ENCODE measurements around the gene TNXB.
A peak's percentile ranks its signal among the peaks of the same experiment; 100 is the strongest.
"Not testable (repeated sequence)": the region's sequence is repeated elsewhere in the genome, so short reads cannot be mapped to it uniquely, and the experiment has no call there.

Gene TNXB

DNA sequence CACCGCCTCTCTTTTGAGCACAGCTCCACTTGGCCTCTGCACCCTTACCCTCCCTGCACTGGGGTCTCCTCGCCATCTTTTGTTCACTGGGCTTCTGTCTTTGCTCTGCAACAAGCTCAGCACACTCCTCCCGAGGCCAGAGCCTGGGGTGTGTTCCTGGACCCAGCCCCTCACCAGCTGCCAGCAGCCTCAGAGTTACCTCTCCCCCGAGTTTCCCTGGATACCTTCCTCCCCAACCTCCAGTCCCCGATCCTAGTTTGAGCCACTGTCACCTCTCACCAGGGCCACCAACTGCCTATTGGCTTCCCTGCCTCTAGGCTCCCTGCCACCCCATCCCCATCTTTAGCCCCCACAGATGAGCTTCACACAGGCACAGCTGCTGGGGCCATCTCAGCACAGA is 58.6 kb downstream of the TNXB start:
- H3K36me3 ChIP-seq = peaks cover 0 to 32% (median 23%) of the 10 kb centered on the region in 3 donors
- no peaks in the 10 kb centered on the region for H3K27me3 ChIP-seq
- intact Hi-C loops (cut with DNase I; ENCODE audit: low total_unique reads) = no loop called here
- TF ChIP-seq, protein P1, sequence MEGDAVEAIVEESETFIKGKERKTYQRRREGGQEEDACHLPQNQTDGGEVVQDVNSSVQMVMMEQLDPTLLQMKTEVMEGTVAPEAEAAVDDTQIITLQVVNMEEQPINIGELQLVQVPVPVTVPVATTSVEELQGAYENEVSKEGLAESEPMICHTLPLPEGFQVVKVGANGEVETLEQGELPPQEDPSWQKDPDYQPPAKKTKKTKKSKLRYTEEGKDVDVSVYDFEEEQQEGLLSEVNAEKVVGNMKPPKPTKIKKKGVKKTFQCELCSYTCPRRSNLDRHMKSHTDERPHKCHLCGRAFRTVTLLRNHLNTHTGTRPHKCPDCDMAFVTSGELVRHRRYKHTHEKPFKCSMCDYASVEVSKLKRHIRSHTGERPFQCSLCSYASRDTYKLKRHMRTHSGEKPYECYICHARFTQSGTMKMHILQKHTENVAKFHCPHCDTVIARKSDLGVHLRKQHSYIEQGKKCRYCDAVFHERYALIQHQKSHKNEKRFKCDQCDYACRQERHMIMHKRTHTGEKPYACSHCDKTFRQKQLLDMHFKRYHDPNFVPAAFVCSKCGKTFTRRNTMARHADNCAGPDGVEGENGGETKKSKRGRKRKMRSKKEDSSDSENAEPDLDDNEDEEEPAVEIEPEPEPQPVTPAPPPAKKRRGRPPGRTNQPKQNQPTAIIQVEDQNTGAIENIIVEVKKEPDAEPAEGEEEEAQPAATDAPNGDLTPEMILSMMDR (IDR thresholded peaks at IDR 0.05) = no peak
- H3K27ac ChIP-seq = no peak overlapping the region
- H3K4me3 ChIP-seq = no peak overlapping the region
- peaks cover 0 to 27% (median 20%) of the 10 kb centered on the region in 4 donors for H3K4me1 ChIP-seq
- H3K9me3 ChIP-seq = no peaks in the 10 kb centered on the region
- DNase-seq = no peak

- peaks cover 0 to 27% (median 20%) of the 10 kb centered on the region in 4 donors for H3K4me1 ChIP-seq
- H3K4me3 ChIP-seq; H3K9me3 ChIP-seq; DNase-seq; intact Hi-C loops (cut with DNase I; ENCODE audit: low total_unique reads); H3K27ac ChIP-seq; H3K27me3 ChIP-seq: not testable (repeated sequence)
- peaks cover 0 to 25% (median 20%) of the 10 kb centered on the region in 3 donors for H3K36me3 ChIP-seq
These were observed 59.4 kb downstream of the TNXB start for GRCh38 chr6:32049736-32050135.

DNA sequence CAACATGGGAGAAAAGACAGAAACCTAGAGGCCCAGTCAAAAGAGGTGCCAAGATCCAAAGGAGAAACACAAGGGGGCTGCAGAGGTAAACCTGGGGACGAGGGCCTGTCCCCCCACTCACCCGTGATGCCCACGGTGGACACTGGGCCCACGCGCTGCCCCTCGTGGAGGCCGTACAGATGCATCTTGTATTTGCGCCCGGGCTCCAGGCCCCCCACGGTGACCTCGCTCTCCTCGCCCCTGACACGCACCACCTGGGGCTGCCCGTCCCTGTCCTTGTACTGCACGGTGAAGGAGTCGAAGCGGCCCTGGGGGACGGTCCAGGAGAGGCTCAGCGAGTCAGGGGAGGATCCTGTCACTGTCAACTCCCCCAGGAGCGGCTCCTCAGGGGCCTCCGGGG is 60.0 kb downstream of the TNXB start:
- intact Hi-C loops (cut with DNase I; ENCODE audit: low total_unique reads); H3K27ac ChIP-seq: not testable (repeated sequence)

GRCh38 chr6:32047855-32048766 is 61.0 kb downstream of the TNXB start:
- Histone ChIP-seq H3K27ac (peak overlapping the region; percentile 15 to 74), H3K4me3 (no peak overlapping the region)

More for the DNA sequence above, 60.0 kb downstream of the TNXB start:
- not testable (repeated sequence) for H3K9me3 ChIP-seq, DNase-seq, H3K4me3 ChIP-seq, H3K27me3 ChIP-seq
- H3K4me1 ChIP-seq = peaks cover 0 to 27% (median 20%) of the 10 kb centered on the region in 4 donors
- H3K36me3 ChIP-seq = peaks cover 0 to 25% (median 16%) of the 10 kb centered on the region in 3 donors

DNA sequence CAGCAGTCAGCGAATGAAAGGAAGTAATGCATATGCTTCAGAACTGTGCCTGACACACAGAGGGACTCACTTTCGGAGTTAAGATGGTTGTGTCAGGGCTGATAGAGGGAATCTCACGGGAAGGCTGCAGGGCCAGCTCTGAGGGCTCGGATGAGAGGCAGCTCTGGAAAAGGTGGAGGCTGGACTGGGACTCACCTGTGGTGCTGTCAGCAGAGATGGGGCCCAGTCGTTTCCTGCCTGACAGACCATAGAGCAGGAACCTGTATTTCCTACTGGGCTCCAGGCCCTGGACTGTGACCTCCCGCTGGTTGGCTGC is 61.6 kb downstream of the TNXB start:
- TF ChIP-seq, protein P1 (IDR thresholded peaks at IDR 0.05) = no peak
- Histone ChIP-seq H3K27ac (peak overlapping the region; percentile 15 to 74), H3K4me3 (no peak overlapping the region), H3K27me3 (no peaks in the 10 kb centered on the region), H3K4me1 (peaks cover 0 to 27% (median 20%) of the 10 kb centered on the region in 4 donors), H3K36me3 (peaks cover 0 to 10% (median 4%) of the 10 kb centered on the region in 3 donors), H3K9me3 (no peaks in the 10 kb centered on the region)
- intact Hi-C loops (cut with DNase I; ENCODE audit: low total_unique reads) = no loop called here
- DNase-seq = no peak

More at GRCh38 chr6:32047855-32048766, 61.0 kb downstream of the TNXB start:
- Histone ChIP-seq H3K4me1 (peaks cover 0 to 27% (median 20%) of the 10 kb centered on the region in 4 donors), H3K9me3 (no peaks in the 10 kb centered on the region), H3K27me3 (no peaks in the 10 kb centered on the region), H3K36me3 (peaks cover 0 to 16% (median 10%) of the 10 kb centered on the region in 3 donors)
- TF ChIP-seq, protein P1 (IDR thresholded peaks at IDR 0.05) = peak; percentile 81 to 85
- DNase-seq = peak; percentile 71 to 87
- intact Hi-C loops (cut with DNase I; ENCODE audit: low total_unique reads) = no loop called here

- Histone ChIP-seq H3K27me3 (no peaks in the 10 kb centered on the region), H3K9me3 (no peaks in the 10 kb centered on the region), H3K27ac (peak overlapping the region; percentile 53 to 74), H3K4me3 (no peak overlapping the region), H3K4me1 (peaks cover 0 to 27% (median 20%) of the 10 kb centered on the region in 4 donors), H3K36me3 (peaks cover 0 to 6% (median 3%) of the 10 kb centered on the region in 3 donors)
- intact Hi-C loops (cut with DNase I; ENCODE audit: low total_unique reads) = no loop called here
- DNase-seq = peak; percentile 79 to 86
- TF ChIP-seq, protein P1 (IDR thresholded peaks at IDR 0.05) = no peak
These were observed 62.1 kb downstream of the TNXB start for GRCh38 chr6:32047084-32047478.

Data from tibial artery (tissue), 4 donors.